Erythroblast (primary cell): Measurements from ENCODE around the gene MAOA.

Source experiments
- GATA1 ChIP-seq: IDR thresholded peaks from 2 replicates; pipeline ENCODE4 v1.6.1; 2011; ENCODE audit warnings: low read depth, mild to moderate bottlenecking, control low read depth, low read length, moderate library complexity
- POLR2A ChIP-seq: IDR thresholded peaks from 2 replicates; pipeline ENCODE4 v1.6.1; 2011; ENCODE audit warnings: mild to moderate bottlenecking, low read length

DNA sequence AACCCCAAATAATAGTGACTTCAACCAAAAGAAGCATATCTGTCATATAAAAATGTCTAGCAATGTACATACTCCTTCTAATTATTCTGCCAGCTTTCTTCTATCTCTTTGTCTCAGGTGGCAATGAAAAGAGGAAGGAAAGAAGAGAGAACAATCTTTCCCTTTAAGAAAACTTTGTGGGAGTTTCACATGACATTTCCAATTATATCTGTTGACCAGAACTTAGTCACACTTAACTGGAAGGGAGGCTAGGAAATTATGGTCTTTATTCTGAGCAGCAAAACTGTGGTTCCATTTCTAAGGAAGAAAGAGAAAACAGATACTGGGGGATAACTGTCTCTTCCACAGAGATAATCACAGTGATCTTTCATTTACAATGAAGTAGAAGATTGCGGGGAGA is 12.9 kb upstream of the MAOA start:
- no peak for TF ChIP-seq POLR2A
- TF ChIP-seq GATA1, result no peak
